Epidermal melanocyte (primary cell): ENCODE results near the gene BLVRB.
"Not testable (repeated sequence)": the region's sequence is repeated elsewhere in the genome, so short reads cannot be mapped to it uniquely, and the experiment has no call there.

Experiments used
- DNase-seq: peaks from one replicate; pipeline ENCODE4 v3.0.0; 2011; ENCODE audit warnings: low spot score; ENCODE audit not compliant: insufficient read length

BLVRB gene

GRCh38 chr19:40452016-40452415, 13.5 kb downstream of the BLVRB start:
- no peak for DNase-seq

- no peak for DNase-seq
Measured at GRCh38 chr19:40450664-40451063, 14.9 kb downstream of the BLVRB start.

- DNase-seq: no peak
Measured at GRCh38 chr19:40449506-40449905, 16.0 kb downstream of the BLVRB start.

- no peak for DNase-seq
Measured at GRCh38 chr19:40446263-40446784, 19.2 kb downstream of the BLVRB start.

- no peak for DNase-seq
Measured at GRCh38 chr19:40445780-40446262, 19.7 kb downstream of the BLVRB start.

GRCh38 chr19:40444825-40445312, 20.7 kb downstream of the BLVRB start:
- no peak for DNase-seq

- DNase-seq: peak; percentile 94
Measured at GRCh38 chr19:40444000-40444824, 21.3 kb downstream of the BLVRB start, which contains the start of gene SERTAD3. TSS of gene SERTAD3 (minus strand) at chr19:40444335. CDS start at chr19:40442080, 2,255 bp downstream.

- peak; percentile 96 for DNase-seq
Measured at GRCh38 chr19:40443131-40443999, 22.2 kb downstream of the BLVRB start.

GRCh38 chr19:40442328-40443130, 23.0 kb downstream of the BLVRB start:
- no peak for DNase-seq

- no peak for DNase-seq
Measured at GRCh38 chr19:40441719-40442253, 23.8 kb downstream of the BLVRB start.

GRCh38 chr19:40438284-40438683, 27.3 kb downstream of the BLVRB start:
- no peak for DNase-seq

- peak; percentile 92 for DNase-seq
Measured at GRCh38 chr19:40433391-40434216, 31.9 kb downstream of the BLVRB start.

- DNase-seq: not testable (repeated sequence)
Measured at GRCh38 chr19:40432760-40433159, 32.8 kb downstream of the BLVRB start.

GRCh38 chr19:40431698-40432097, 33.8 kb downstream of the BLVRB start:
- DNase-seq: no peak

- DNase-seq: not testable (repeated sequence)
Measured at GRCh38 chr19:40430242-40430641, 35.3 kb downstream of the BLVRB start.

GRCh38 chr19:40428197-40428596, 37.3 kb downstream of the BLVRB start:
- DNase-seq: not testable (repeated sequence)

GRCh38 chr19:40425450-40426287, 39.9 kb downstream of the BLVRB start, which contains the start of gene SERTAD1:
TSS of gene SERTAD1 (minus strand) at chr19:40425992. CDS start at chr19:40423546, 2,446 bp downstream.
- DNase-seq: peak; percentile 98

GRCh38 chr19:40424637-40425449, 40.7 kb downstream of the BLVRB start:
- no peak for DNase-seq
